Ureter (tissue), 1 donor: ENCODE data around the gene HP1BP3. TPM values are rescaled to one million over a fixed set of nuclear protein-coding genes. Genes with fewer than 3 reads are reported as not detected.

Experiments used
- DNase-seq: peaks from one replicate; pipeline ENCODE4 v3.0.0-alpha.2; 2020; ENCODE audit warnings: low spot score
- total RNA-seq: library from RNA; stranded (reverse); gene quantifications from one replicate; pipeline ENCODE4 v1.2.4, GENCODE V29; 2023
- donor health status: DM: yes; HTN: yes; CAD: no.

Gene HP1BP3
- total RNA-seq, 1 donor from 2014 or later, result 186 TPM

- DNase-seq, result no peak
Observed at GRCh38 chr1:20693623-20694022, 93.5 kb downstream of the HP1BP3 start.

Other genes starting within 250 kb of the HP1BP3 start
- gene FAM43B, start 234.7 kb downstream of the HP1BP3 start, total RNA-seq, result 0.52 TPM
- gene CDA, start 198.2 kb downstream of the HP1BP3 start, total RNA-seq, result 3.5 TPM
- 32.6 TPM for gene PINK1, start 153.8 kb downstream of the HP1BP3 start, total RNA-seq
- 163 TPM for gene DDOST, start 125.9 kb downstream of the HP1BP3 start, total RNA-seq
- gene KIF17, start 69.3 kb downstream of the HP1BP3 start, total RNA-seq, result 2.2 TPM
- gene SH2D5, start 54.6 kb downstream of the HP1BP3 start, total RNA-seq, result 0.49 TPM